Loucy (cell line): Measurements from ENCODE around the gene KIAA0753.

Experiments
- CTCF ChIP-seq: fragments of 200-600 bp; sonication (generic); conservative IDR thresholded peaks from 2 replicates; pipeline ENCODE4 v1.5.1; 2014; ENCODE audit warnings: mild to moderate bottlenecking, antibody characterized with exemption, low read length
- EZH2phosphoT487 ChIP-seq: fragments of 200-600 bp; IDR thresholded peaks from 2 replicates; pipeline ENCODE4 v1.6.1; 2018; ENCODE audit warnings: antibody characterized with exemption, mild to moderate bottlenecking, moderate library complexity, borderline replicate concordance

- TF ChIP-seq CTCF (no peak; the same call in 1 of the 2 replicates), EZH2phosphoT487 (no peak)
Measured at GRCh38 chr17:6549384-6550036, 91.0 kb downstream of the KIAA0753 start.
